Adrenal gland (tissue), 5 donors: ENCODE data around the gene ARMC6.

Experiments used
- CTCF ChIP-seq, 6 experiments: fragments of 450-650 bp in 4 of 6; fragments of 200-600 bp in 2 of 6; sonication (generic) in 1 of 6; IDR thresholded peaks; 1 replicate in 5 of 6; 2 replicates in 1 of 6; pipeline versions ENCODE4 v1.5.1 to v1.8.0; 2016 to 2021; ENCODE audit warnings: antibody characterized with exemption in 6 of 6, mild to moderate bottlenecking in 2 of 6, moderate library complexity in 1 of 6
- POLR2A ChIP-seq, 2 donors: fragments of 450-650 bp; IDR thresholded peaks; one replicate each; pipeline ENCODE4 v1.6.1; 2017; ENCODE audit warnings: antibody characterized with exemption in 2 of 2, mild to moderate bottlenecking in 2 of 2, moderate library complexity in 1 of 2
- donor health status: DM: no; HTN: no; CAD: no.

GRCh38 chr19:18996796-18997394, 36.5 kb upstream of the ARMC6 start:
- no peak for TF ChIP-seq POLR2A (IDR thresholded peaks at IDR 0.05)
- no peak for TF ChIP-seq CTCF (IDR thresholded peaks at IDR 0.05)
